H1 (cell line): ENCODE results near the gene LMTK3. TPM values are rescaled to one million over a fixed set of nuclear protein-coding genes. Genes with fewer than 3 reads are reported as not detected.
A peak's percentile ranks its signal among the peaks of the same experiment; 100 is the strongest.

Experiments
- CTCF ChIA-PET: fragments of 300-600 bp; sonication (Branson Sonifier 250); formaldehyde crosslinking; loops from one replicate; lab custom pipeline; 2021; ENCODE audit not compliant: partially characterized antibody; lab: Charles Lee
- POLR2A ChIA-PET: fragments of 300-600 bp; sonication (Branson Sonifier 250); formaldehyde crosslinking; loops from one replicate; lab custom pipeline; 2021; ENCODE audit warnings: inconsistent platforms; ENCODE audit not compliant: partially characterized antibody; lab: Charles Lee
- DNase-seq, 2 experiments: peaks; one replicate each; pipeline versions ENCODE4 v3.0.0 to v3.0.0-alpha.2; 2010 to 2022; ENCODE audit warnings: low spot score in 2 of 2, low read depth in 1 of 2, mixed read lengths in 1 of 2
- FAIRE-seq: peaks from 2 replicates; lab custom pipeline; 2011; peaks lifted over from hg19 to GRCh38; lab: Jason Lieb, UNC
- H2AFZ ChIP-seq: 2 replicates; pipeline ENCODE4 v1.8.1; 2012; ENCODE audit warnings: low read length, inconsistent platforms
- H2AK5ac ChIP-seq: 2 replicates; pipeline ENCODE4 v1.6.1; 2013; ENCODE audit warnings: low read depth, low read length
- H2BK120ac ChIP-seq: replicated peaks from 2 replicates; pipeline ENCODE3; 2013; ENCODE audit warnings: low read depth, low read length, inconsistent platforms
- H2BK12ac ChIP-seq: 2 replicates; pipeline ENCODE4 v1.6.1; 2013; ENCODE audit warnings: low read depth, low read length
- H2BK15ac ChIP-seq: 2 replicates; pipeline ENCODE4 v1.6.1; 2013; ENCODE audit warnings: low read length
- H2BK20ac ChIP-seq: 2 replicates; pipeline ENCODE4 v1.6.1; 2013; ENCODE audit warnings: low read length
- H2BK5ac ChIP-seq: 2 replicates; pipeline ENCODE4 v1.6.1; 2013; ENCODE audit warnings: low read depth, low read length
- H3K14ac ChIP-seq: 2 replicates; pipeline ENCODE4 v1.6.1; 2013; ENCODE audit warnings: inconsistent platforms; ENCODE audit not compliant: insufficient read length
- H3K18ac ChIP-seq: 2 replicates; pipeline ENCODE4 v1.6.1; 2013; ENCODE audit warnings: low read length; ENCODE audit errors: extremely low read depth
- H3K23ac ChIP-seq: 2 replicates; pipeline ENCODE4 v1.6.1; 2013; ENCODE audit warnings: inconsistent platforms; ENCODE audit not compliant: insufficient read length
- H3K23me2 ChIP-seq: 2 replicates; pipeline ENCODE4 v1.6.1; 2013; ENCODE audit warnings: low read depth, low read length
- H3K27ac ChIP-seq: 2 replicates; pipeline ENCODE4 v1.6.1; 2011; ENCODE audit warnings: low read depth, low read length, inconsistent platforms
- H3K27me3 ChIP-seq, 4 experiments: replicated peaks in 1 of 4; 1 replicate in 1 of 4; 2 replicates in 3 of 4; pipeline versions ENCODE4 v1.6.1 to v1.8.1; 2011 to 2013; ENCODE audit warnings: low read length in 3 of 4, mild to moderate bottlenecking in 3 of 4, inconsistent platforms in 2 of 4, mixed read lengths in 2 of 4, moderate library complexity in 1 of 4; ENCODE audit not compliant: control insufficient read depth in 3 of 4, insufficient read depth in 3 of 4; ENCODE audit errors: extremely low read depth in 1 of 4
- H3K36me3 ChIP-seq, 4 experiments: 2 replicates each; pipeline versions ENCODE4 v1.6.1 to v1.8.1; 2011 to 2013; ENCODE audit warnings: mild to moderate bottlenecking in 4 of 4, low read length in 3 of 4, moderate library complexity in 2 of 4, control low read depth in 1 of 4, inconsistent platforms in 1 of 4; ENCODE audit not compliant: insufficient read depth in 4 of 4, control insufficient read depth in 2 of 4
- H3K4ac ChIP-seq: replicated peaks from 2 replicates; pipeline ENCODE3; 2013; ENCODE audit warnings: low read length, low read depth, mixed read lengths, inconsistent platforms; ENCODE audit not compliant: insufficient read length
- H3K4me1 ChIP-seq, 4 experiments: replicated peaks in 1 of 4; 1 replicate in 1 of 4; 2 replicates in 3 of 4; pipeline versions ENCODE4 v1.6.1 to v1.8.1; 2011 to 2013; ENCODE audit warnings: low read length in 3 of 4, inconsistent platforms in 2 of 4, mixed read lengths in 1 of 4; ENCODE audit not compliant: insufficient read depth in 4 of 4, control insufficient read depth in 3 of 4
- H3K4me2 ChIP-seq, 2 experiments: 2 replicates each; pipeline versions ENCODE4 v1.6.1 to v1.8.1; 2011 to 2013; ENCODE audit warnings: low read depth in 2 of 2, low read length in 2 of 2, control low read depth in 1 of 2, inconsistent platforms in 1 of 2, mild to moderate bottlenecking in 1 of 2; ENCODE audit not compliant: insufficient read depth in 1 of 2
- H3K4me3 ChIP-seq, 4 experiments: fragments of 200-600, 300-600 bp in 1 of 4; sonication (generic), shearing (Covaris generic), sonication (Bioruptor Twin) in 1 of 4; 2 replicates each; pipeline versions ENCODE4 v1.5.1 to v1.8.1; 2011 to 2016; ENCODE audit warnings: low read length in 4 of 4, low read depth in 3 of 4, control low read depth in 2 of 4, inconsistent platforms in 2 of 4, mild to moderate bottlenecking in 2 of 4, mixed read lengths in 1 of 4, moderate library complexity in 1 of 4; ENCODE audit not compliant: insufficient read depth in 2 of 4; ENCODE audit errors: extremely low read depth in 1 of 4
- H3K56ac ChIP-seq: replicated peaks from 2 replicates; pipeline ENCODE3; 2013; ENCODE audit warnings: low read depth, mild to moderate bottlenecking, mixed read lengths, low read length, inconsistent platforms; ENCODE audit not compliant: insufficient read length
- H3K79me1 ChIP-seq: 2 replicates; pipeline ENCODE4 v1.6.1; 2013; ENCODE audit warnings: low read depth, low read length, control low read depth
- H3K79me2 ChIP-seq, 2 experiments: 2 replicates each; pipeline versions ENCODE4 v1.6.1 to v1.8.1; 2012 to 2013; ENCODE audit warnings: low read length in 2 of 2, mild to moderate bottlenecking in 2 of 2, inconsistent platforms in 1 of 2; ENCODE audit not compliant: insufficient read depth in 2 of 2, control insufficient read depth in 1 of 2
- H3K9ac ChIP-seq, 4 experiments: replicated peaks in 1 of 4; 1 replicate in 1 of 4; 2 replicates in 3 of 4; pipeline versions ENCODE4 v1.6.1 to v1.8.1; 2011 to 2013; ENCODE audit warnings: low read depth in 3 of 4, low read length in 3 of 4, control low read depth in 2 of 4, mild to moderate bottlenecking in 2 of 4, moderate library complexity in 2 of 4, inconsistent platforms in 1 of 4; ENCODE audit errors: extremely low read depth in 1 of 4
- H3K9me3 ChIP-seq, 2 experiments: 2 replicates each; pipeline versions ENCODE4 v1.6.1 to v1.8.1; 2012 to 2013; ENCODE audit warnings: mild to moderate bottlenecking in 2 of 2, moderate library complexity in 2 of 2, control low read depth in 1 of 2, inconsistent platforms in 1 of 2, low read depth in 1 of 2, low read length in 1 of 2, mixed read lengths in 1 of 2; ENCODE audit not compliant: insufficient read depth in 2 of 2
- H4K20me1 ChIP-seq, 2 experiments: replicated peaks in 1 of 2; 2 replicates each; pipeline versions ENCODE3 to v1.8.1; 2011 to 2013; ENCODE audit warnings: inconsistent platforms in 2 of 2, low read length in 2 of 2, mild to moderate bottlenecking in 1 of 2; ENCODE audit not compliant: insufficient read depth in 2 of 2, control insufficient read depth in 1 of 2
- H4K5ac ChIP-seq: 2 replicates; pipeline ENCODE4 v1.6.1; 2013; ENCODE audit warnings: low read length, low read depth, mixed read lengths, inconsistent platforms; ENCODE audit not compliant: insufficient read length
- H4K8ac ChIP-seq: 2 replicates; pipeline ENCODE4 v1.8.0; 2013; ENCODE audit warnings: mild to moderate bottlenecking, moderate library complexity, low read length, inconsistent platforms; ENCODE audit not compliant: insufficient read depth; ENCODE audit errors: extremely low read depth
- H4K91ac ChIP-seq: replicated peaks from 2 replicates; pipeline ENCODE3; 2013; ENCODE audit warnings: low read length, mixed read lengths, inconsistent platforms; ENCODE audit not compliant: insufficient read length
- CHD1 ChIP-seq: IDR thresholded peaks from 2 replicates; pipeline ENCODE4 v1.6.1; 2012; ENCODE audit warnings: low read depth, low read length, improper control_type of control experiment
- KDM1A ChIP-seq: fragments of 200-600, 300-600 bp; sonication (generic); IDR thresholded peaks from 2 replicates; pipeline ENCODE4 v1.7.1; 2016; ENCODE audit warnings: mild to moderate bottlenecking, low read length, borderline replicate concordance
- MAFK ChIP-seq: IDR thresholded peaks from 2 replicates; pipeline ENCODE4 v1.6.1; 2012; ENCODE audit warnings: low read depth, mild to moderate bottlenecking, improper control_type of control experiment, low read length
- SIRT6 ChIP-seq: IDR thresholded peaks from one replicate; pipeline ENCODE4 v1.7.1; 2012; ENCODE audit warnings: low read length, inconsistent platforms
- WGBS, 2 experiments: shearing (Covaris generic) in 1 of 2; methylation state at CpG; one replicate each; pipeline versions ENCODE4 v1.1.6 to v1.1.7; 2013 to 2015; ENCODE audit warnings: low lambda C conversion rate in 2 of 2, mixed read lengths in 2 of 2, inconsistent platforms in 1 of 2, low coverage in 1 of 2, missing lambda C conversion rate in 1 of 2; ENCODE audit not compliant: insufficient replicate concordance in 2 of 2, insufficient coverage in 1 of 2, insufficient read length in 1 of 2; ENCODE audit errors: extremely low coverage in 1 of 2, missing lambda C conversion rate in 1 of 2; 5-methylcytosine and 5-hydroxymethylcytosine counted together
- polyA plus RNA-seq, 7 experiments: library from polyadenylated mRNA; depleted of rRNA in 3 of 7; stranded (reverse) in 5 of 7; unstranded in 2 of 7; fragments of >200 nt in 5 of 7; fragments of 200-250 nt in 2 of 7; gene quantifications; 1 replicate in 5 of 7; 2 replicates in 1 of 7; 4 replicates in 1 of 7; pipeline versions ENCODE4 v1.2.1 to v1.2.3, GENCODE V29; 2011 to 2013; ENCODE audit warnings: missing spikeins in 2 of 7, mixed read lengths in 2 of 7
- total RNA-seq: library from RNA; stranded (reverse); fragmentation: NEBNext Ultra II Directional; extraction: Animal tissue kit (Norgen Biotek cat#: 25700); gene quantifications from 2 replicates; pipeline ENCODE4 v1.2.1, GENCODE V29; 2021
- TF ChIP-seq, protein P1 (sequence below): IDR thresholded peaks from 2 replicates; pipeline ENCODE4 v1.6.1; 2012; ENCODE audit warnings: inconsistent platforms

Gene LMTK3
- total and polyA plus RNA-seq, 2 of the 8 experiments (the other 6 are each of a cell fraction or from before 2014, with no cell fraction given) = 2.7 to 12.4 TPM

DNA sequence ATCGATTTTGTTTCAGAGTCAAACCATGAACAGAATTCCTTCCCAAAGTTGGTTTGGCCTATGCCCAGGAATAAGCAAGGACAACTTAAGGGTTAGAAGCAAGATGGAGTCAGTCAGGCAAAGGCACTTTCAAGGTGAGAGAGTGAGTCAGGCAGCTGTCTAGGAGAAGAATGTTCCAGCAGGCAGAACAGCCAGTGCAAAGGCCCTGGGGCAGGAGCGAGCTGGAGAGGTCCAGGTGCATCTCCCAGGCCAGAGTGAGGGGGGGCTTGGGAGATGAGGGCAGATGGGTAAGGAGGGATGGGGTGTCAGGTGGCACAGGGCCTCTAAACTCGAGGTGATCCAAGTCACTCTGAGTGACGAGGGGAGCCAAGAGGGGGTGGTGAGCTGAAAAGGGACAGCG lies 75.0 kb downstream of the LMTK3 start:
- Histone ChIP-seq H3K4me1 (no peaks in the 10 kb centered on the region), H3K56ac (no peak overlapping the region), H3K4me3 (no peak overlapping the region), H3K23ac (no peak overlapping the region), H4K8ac (no peak overlapping the region), H3K79me1 (no peaks in the 10 kb centered on the region), H2BK12ac (no peak overlapping the region), H3K23me2 (no peaks in the 10 kb centered on the region), H3K18ac (no peak overlapping the region), H3K79me2 (no peaks in the 10 kb centered on the region), H2AK5ac (no peak overlapping the region), H2BK15ac (no peak overlapping the region), H2AFZ (no peak overlapping the region), H3K4me2 (no peak overlapping the region)
- FAIRE-seq (no peak), DNase-seq (no peak)
- 94% methylated on average over 5 of the region's 5 CpGs; no CpG with 5 or more reads in 1 of the 2 experiments for WGBS, 2 experiments
- TF ChIP-seq MAFK (no peak), CHD1 (no peak), KDM1A (0 out of 2 replicates have a peak, but pooled peaks have one; percentile 19), SIRT6 (no peak)
- TF ChIP-seq, protein P1, sequence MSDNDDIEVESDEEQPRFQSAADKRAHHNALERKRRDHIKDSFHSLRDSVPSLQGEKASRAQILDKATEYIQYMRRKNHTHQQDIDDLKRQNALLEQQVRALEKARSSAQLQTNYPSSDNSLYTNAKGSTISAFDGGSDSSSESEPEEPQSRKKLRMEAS = no peak
- TF ChIP-seq, all 59 proteins: peak for 1
- Histone ChIP-seq H3K9me3 (no peaks in the 10 kb centered on the region), H3K14ac (no peak overlapping the region), H4K91ac (no peak overlapping the region), H4K20me1 (no peaks in the 10 kb centered on the region), H2BK5ac (no peak overlapping the region), H3K9ac (no peak overlapping the region; a peak in 1 of 7 replicates), H2BK120ac (no peak overlapping the region), H3K4ac (no peak overlapping the region), H3K36me3 (no peaks in the 10 kb centered on the region; a peak in 1 of 8 replicates), H4K5ac (no peak overlapping the region), H2BK20ac (no peak overlapping the region), H3K27me3 (no peaks in the 10 kb centered on the region), H3K27ac (no peak overlapping the region)
- ChIA-PET CTCF (interaction anchor here (1.1 kb wide), 1 partner anchor 45 kb away, joined by 8 read pairs; the partner anchor contains the start of gene KDELR1), POLR2A (interaction anchor here (0.7 to 1.8 kb wide), 4 partner anchors 16 to 36 kb away, joined by 3 to 5 read pairs (median 4); no protein-coding TSS in a partner anchor)
